HG03521 (cell line): ENCODE results near the gene BRI3.

Experiments
- ATAC-seq: cut with Tn5 transposase; IDR thresholded peaks from one replicate; pipeline ENCODE4 v1.9.1; 2021; ENCODE audit warnings: mild to moderate bottlenecking, moderate library complexity; ENCODE audit not compliant: unreplicated experiment

Gene BRI3

GRCh38 chr7:98338441-98338840 lies 57.0 kb downstream of the BRI3 start:
- ATAC-seq, result no peak

- ATAC-seq, result no peak
Observed at GRCh38 chr7:98339043-98339442, 57.6 kb downstream of the BRI3 start.

GRCh38 chr7:98341106-98341505 lies 59.6 kb downstream of the BRI3 start:
- no peak for ATAC-seq
